Fibroblast of pulmonary artery (primary cell): Measurements from ENCODE around the gene GANAB.
A peak's percentile ranks its signal among the peaks of the same experiment; 100 is the strongest.

ENCODE experiments used
- DNase-seq: peaks from one replicate; pipeline ENCODE4 v3.0.0-alpha.2; 2010; ENCODE audit warnings: low read depth
- H3K4me3 ChIP-seq: replicated peaks from 2 replicates; pipeline ENCODE4 v1.5.1; 2011; ENCODE audit warnings: low read depth, mild to moderate bottlenecking, control low read depth, low read length, moderate library complexity
- CTCF ChIP-seq: IDR thresholded peaks from 2 replicates; pipeline ENCODE4 v1.5.1; 2011; ENCODE audit warnings: mild to moderate bottlenecking, control low read depth, low read length, inconsistent platforms; ENCODE audit errors: missing control alignments

The GANAB gene

GRCh38 chr11:62578541-62578940, 67.9 kb downstream of the GANAB start:
- DNase-seq, result no peak
- TF ChIP-seq CTCF, result no peak
- H3K4me3 ChIP-seq, result no peak overlapping the region

- TF ChIP-seq CTCF, result no peak
- H3K4me3 ChIP-seq, result no peak overlapping the region
- DNase-seq, result peak; percentile 61
These were observed 69.2 kb downstream of the GANAB start for GRCh38 chr11:62577046-62577714.

- TF ChIP-seq CTCF, result no peak
- DNase-seq, result no peak
- H3K4me3 ChIP-seq, result no peak overlapping the region
These were observed 70.6 kb downstream of the GANAB start for GRCh38 chr11:62575837-62576236.

GRCh38 chr11:62575156-62575555, 71.3 kb downstream of the GANAB start:
- DNase-seq, result no peak
- H3K4me3 ChIP-seq, result peak overlapping the region; percentile 65

More at GRCh38 chr11:62575156-62575555, 71.3 kb downstream of the GANAB start:
- TF ChIP-seq CTCF, result no peak
